ENCODE results near the gene NOXA1.
"Not testable (repeated sequence)": the region's sequence is repeated elsewhere in the genome, so short reads cannot be mapped to it uniquely, and the experiment has no call there.

Gene NOXA1

DNA sequence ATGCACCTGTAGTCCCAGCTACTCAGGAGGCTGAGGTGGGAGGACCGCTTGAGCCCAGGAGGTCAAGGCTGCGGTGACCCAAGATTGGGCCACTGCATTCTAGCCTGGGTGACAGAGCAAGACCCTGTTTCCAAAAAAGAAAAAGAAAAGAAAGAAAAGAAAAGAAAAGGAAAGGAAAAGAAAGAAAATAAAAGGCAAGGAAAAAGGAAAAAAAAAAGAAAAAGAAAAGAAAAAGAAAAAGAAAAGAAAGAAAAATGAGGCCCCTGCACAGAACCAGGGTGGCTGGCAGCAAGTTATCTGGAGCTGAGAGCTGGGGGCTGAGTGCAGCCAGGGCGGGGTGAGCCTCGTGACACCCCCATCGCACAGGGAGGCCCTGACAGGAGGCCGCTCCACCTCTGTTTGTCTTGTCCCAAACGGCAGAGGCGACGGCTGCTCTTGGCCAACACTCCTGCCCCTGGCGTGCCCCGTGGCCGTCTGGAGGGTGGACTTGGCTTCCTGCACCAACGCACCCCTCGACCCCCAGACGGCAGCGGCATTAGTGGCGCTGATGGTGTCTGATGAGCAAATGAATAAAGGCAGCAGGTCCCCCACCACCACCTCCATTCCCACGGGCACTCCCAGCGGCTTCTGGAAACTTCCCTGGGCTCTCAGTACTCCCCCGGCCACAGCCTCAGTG, 17.0 kb upstream of the NOXA1 start:
- POLR2A ChIA-PET (ENCODE audit: low non-redundant PET): interaction anchor here (0.6 kb wide), 1 partner anchor 31 kb away, joined by 5 read pairs; no protein-coding TSS in a partner anchor
- H3K27ac ChIP-seq: no peak overlapping the region
- CTCF ChIA-PET: no interaction called here
- TF ChIP-seq, protein P1, sequence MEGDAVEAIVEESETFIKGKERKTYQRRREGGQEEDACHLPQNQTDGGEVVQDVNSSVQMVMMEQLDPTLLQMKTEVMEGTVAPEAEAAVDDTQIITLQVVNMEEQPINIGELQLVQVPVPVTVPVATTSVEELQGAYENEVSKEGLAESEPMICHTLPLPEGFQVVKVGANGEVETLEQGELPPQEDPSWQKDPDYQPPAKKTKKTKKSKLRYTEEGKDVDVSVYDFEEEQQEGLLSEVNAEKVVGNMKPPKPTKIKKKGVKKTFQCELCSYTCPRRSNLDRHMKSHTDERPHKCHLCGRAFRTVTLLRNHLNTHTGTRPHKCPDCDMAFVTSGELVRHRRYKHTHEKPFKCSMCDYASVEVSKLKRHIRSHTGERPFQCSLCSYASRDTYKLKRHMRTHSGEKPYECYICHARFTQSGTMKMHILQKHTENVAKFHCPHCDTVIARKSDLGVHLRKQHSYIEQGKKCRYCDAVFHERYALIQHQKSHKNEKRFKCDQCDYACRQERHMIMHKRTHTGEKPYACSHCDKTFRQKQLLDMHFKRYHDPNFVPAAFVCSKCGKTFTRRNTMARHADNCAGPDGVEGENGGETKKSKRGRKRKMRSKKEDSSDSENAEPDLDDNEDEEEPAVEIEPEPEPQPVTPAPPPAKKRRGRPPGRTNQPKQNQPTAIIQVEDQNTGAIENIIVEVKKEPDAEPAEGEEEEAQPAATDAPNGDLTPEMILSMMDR (conservative IDR thresholded peaks at IDR 0.05; ENCODE audit: low read depth): no peak
- DNase-seq (ENCODE audit: low spot score): no peak

DNA sequence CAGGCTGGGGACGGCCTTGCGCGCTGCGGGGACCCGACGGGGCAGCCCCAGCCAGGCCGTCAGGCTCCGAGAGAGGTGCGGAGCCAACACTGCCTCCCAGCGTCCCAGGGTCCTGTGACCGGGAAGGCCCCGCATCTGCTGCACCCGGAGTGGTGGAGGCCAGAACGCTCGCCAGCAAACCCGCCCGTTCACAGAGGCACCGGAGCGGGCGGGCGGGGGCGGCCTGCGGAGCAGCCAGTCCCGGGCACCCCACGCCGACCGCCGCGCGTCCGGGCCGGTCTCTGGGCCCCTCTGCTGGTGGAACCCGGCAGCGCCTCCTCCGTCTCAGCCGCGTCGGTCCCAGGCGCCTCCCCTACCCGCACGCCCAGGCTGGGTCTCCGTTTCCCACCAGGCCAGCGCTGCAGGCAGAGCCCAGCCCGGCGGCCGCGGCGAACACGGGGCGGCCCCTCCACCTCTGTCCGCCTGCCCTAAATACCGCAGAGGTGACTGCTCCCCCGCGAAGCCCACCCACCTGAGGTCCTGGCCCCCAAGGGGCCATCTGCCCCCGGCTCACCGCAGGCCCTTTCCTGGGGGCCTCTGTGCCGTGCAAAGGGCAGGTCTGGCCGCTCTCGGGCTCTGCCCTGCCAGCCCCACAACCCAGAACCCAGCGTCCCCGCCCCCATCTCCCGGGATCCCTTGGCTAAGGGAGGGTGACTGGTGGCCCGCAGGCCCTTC, 16.2 kb upstream of the NOXA1 start:
- H3K27ac ChIP-seq: no peak overlapping the region
- TF ChIP-seq, protein P1 (conservative IDR thresholded peaks at IDR 0.05; ENCODE audit: low read depth): peak; percentile 89
- DNase-seq (ENCODE audit: low spot score): peak; percentile 53
- CTCF ChIA-PET: interaction anchor here (0.7 kb wide), 1 partner anchor 103 kb away, joined by 5 read pairs; no protein-coding TSS in a partner anchor
- POLR2A ChIA-PET (ENCODE audit: low non-redundant PET): no interaction called here

DNA sequence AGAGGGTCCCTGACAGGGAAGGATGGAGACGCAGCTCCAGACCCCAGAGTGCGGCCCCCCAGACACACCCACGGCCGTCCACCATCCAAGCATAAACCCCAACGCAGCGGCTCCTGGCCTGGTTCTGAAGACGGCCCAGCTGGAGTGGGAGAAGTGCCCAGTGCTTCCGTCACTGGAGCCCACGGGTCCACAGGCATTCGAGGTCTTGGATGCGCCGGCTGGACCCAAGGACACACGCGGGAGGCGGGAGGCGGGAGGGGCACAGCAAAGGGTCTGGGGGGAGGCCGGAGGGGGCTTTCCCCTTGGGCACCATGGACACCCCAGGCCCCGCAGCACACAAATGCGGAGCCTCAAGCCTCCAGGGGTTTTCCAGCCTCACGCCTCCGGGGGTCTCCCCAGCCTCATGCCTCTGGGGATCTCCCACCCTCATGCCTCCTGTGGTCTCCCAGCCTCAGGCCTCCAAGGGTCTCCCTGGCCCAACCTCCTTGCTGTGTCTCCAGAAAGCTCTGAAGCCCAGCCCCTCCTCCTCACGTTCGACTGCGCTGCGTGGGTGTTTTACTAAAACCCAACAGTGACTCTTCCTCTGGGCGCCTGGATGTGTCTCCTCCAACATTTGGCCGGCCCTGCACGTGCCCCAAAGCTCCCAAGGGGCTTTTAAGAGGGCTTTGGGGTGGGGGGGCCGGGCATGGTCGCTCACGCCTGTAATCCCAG, 15.4 kb upstream of the NOXA1 start:
- TF ChIP-seq, protein P1 (conservative IDR thresholded peaks at IDR 0.05; ENCODE audit: low read depth): no peak
- ChIA-PET CTCF (interaction anchor here (0.7 to 2.0 kb wide), 2 partner anchors 15 to 104 kb away, joined by 5 to 10 read pairs; partner anchors contain the start of genes EXD3 and NOXA1), POLR2A (ENCODE audit: low non-redundant PET) (no interaction called here)
- H3K27ac ChIP-seq: peak overlapping the region; percentile 93; the same call in 1 of the 2 replicates
- no peak for DNase-seq (ENCODE audit: low spot score)

DNA sequence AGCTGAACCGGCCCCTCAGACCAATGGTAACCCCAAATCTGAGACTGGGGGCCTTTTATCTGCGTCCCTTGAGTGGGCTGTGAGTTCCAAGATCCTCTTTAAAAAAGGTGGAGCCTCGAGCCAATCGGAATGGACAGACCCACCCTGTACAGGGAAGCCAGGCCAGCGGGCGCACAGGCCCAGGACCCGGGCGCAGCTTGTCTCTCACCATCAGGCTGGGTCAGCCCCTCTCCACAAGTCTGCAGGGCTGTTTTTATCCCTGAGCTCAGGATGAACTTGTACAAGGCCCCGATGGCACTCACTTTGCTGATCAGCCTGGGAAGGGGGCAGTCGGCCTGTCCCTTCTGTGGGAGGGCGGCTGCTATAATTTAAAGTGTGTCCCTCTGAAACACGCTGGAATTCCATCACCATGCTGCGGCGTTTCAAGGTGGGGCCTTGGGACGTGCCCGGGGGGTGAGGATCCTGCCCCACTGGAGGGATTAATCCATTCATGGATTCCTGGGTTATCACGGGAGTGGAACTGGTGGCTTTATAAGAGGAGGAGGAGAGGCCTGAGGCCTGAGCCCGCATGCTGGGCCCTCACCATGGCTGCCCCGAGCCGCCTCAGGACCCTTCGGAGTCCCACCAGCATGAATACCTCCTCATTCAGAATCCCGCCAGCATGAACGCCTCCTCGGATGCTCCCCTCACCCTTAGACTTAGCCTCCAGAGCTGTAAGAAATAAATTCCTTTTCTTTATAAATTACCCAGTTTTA, 14.4 kb upstream of the NOXA1 start:
- ChIA-PET CTCF (interaction anchor here (0.6 to 2.0 kb wide), 4 partner anchors 14 to 921 kb away, joined by 3 to 10 read pairs (median 4); partner anchors contain the start of genes EXD3 and NOXA1), POLR2A (ENCODE audit: low non-redundant PET) (no interaction called here)
- DNase-seq (ENCODE audit: low spot score): no peak
- peak overlapping the region; percentile 93 for H3K27ac ChIP-seq
- TF ChIP-seq, protein P1 (conservative IDR thresholded peaks at IDR 0.05; ENCODE audit: low read depth): no peak

DNA sequence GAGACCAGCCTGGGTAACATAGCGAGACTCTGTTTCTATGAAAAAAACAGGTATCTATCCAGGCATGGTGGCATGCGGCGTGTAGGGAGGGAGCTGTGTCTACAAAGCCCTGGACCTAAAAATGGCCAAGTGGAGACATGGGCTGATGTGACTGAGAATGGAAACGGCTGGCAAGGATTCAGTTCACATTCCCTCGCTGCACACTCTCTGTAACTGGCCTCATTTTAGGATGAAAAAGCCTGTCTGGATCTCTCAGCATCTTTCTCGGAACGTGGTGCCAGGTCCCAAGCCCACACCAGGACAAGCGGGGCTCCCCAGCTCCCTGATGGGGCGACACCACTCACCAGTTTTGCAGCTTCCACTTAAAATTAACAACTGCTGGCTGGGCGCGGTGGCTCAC, 13.7 kb upstream of the NOXA1 start:
- ChIA-PET POLR2A (ENCODE audit: low non-redundant PET) (no interaction called here), CTCF (interaction anchor here (0.6 to 2.0 kb wide), 4 partner anchors 14 to 922 kb away, joined by 3 to 10 read pairs (median 4); partner anchors contain the start of genes EXD3 and NOXA1)
- TF ChIP-seq, protein P1 (conservative IDR thresholded peaks at IDR 0.05; ENCODE audit: low read depth): no peak
- DNase-seq (ENCODE audit: low spot score): no peak
- H3K27ac ChIP-seq: peak overlapping the region; percentile 93

DNA sequence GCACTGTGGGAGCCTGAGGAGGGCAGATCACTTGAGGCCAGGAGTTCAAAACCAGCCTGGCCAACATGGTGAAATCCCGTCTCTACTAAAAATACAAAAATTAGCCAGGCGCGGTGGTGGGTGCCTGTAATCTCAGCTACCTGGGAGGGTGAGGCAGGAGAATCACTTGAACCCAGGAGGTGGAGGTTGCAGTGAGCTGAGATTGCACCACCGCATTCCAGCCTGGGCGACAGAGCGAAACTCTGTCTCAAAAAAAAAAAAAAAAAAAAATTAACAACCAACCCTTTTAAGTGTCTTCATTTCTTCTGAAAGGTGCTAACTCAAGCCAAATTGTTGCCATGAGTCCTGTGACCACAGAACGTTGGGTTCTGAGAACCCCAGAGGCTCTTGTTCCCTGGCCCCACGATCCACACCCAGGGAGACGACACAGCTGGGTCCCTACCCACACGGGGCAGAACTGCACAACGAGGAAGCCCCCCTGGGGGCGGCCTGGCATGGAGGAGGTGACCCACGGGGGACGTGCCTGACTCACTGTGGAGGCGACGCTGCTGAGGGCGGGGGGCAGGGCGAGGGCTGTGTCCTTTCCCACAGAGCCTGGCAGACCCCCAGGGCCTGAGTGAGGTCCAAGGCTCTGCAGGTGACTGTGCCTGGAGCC, 12.8 kb upstream of the NOXA1 start:
- H3K27ac ChIP-seq: peak overlapping the region; percentile 93
- CTCF ChIA-PET: interaction anchor here (1.7 kb wide), 1 partner anchor 14 kb away, joined by 4 read pairs; no protein-coding TSS in a partner anchor
- POLR2A ChIA-PET (ENCODE audit: low non-redundant PET); DNase-seq (ENCODE audit: low spot score): not testable (repeated sequence)

Measured in RWPE1 (cell line).